Body of pancreas (tissue), 4 donors: Measurements from ENCODE around the gene ANKS1B. TPM values are rescaled to one million over a fixed set of nuclear protein-coding genes. Genes with fewer than 3 reads are reported as not detected.
"Not testable (repeated sequence)": the region's sequence is repeated elsewhere in the genome, so short reads cannot be mapped to it uniquely, and the experiment has no call there.

Experiments
- ATAC-seq: fragments of 150-250 bp; one replicate; pipeline ENCODE4 v1.9.1; 2016
- DNase-seq, 4 donors: peaks; one replicate each; pipeline ENCODE4 v3.0.0-alpha.2; 2019
- H3K27ac ChIP-seq, 4 donors: fragments of 200-600 bp; sonication (generic); 1 replicate in 3 of 4; 2 replicates in 1 of 4; pipeline versions ENCODE4 v1.5.1 to v1.6.1; 2016 to 2019; ENCODE audit warnings: mild to moderate bottlenecking in 1 of 4, mixed read lengths in 1 of 4, moderate library complexity in 1 of 4
- H3K27me3 ChIP-seq, 2 donors: fragments of 200-600 bp; sonication (generic); one replicate each; pipeline ENCODE4 v1.6.0; 2016; ENCODE audit warnings: mild to moderate bottlenecking in 1 of 2
- H3K36me3 ChIP-seq, 2 donors: fragments of 200-600 bp; sonication (generic); replicated peaks in 1 of 2; 2 replicates each; pipeline ENCODE4 v1.5.1; 2016; ENCODE audit warnings: low read depth in 2 of 2; ENCODE audit not compliant: insufficient read depth in 1 of 2
- H3K4me1 ChIP-seq: fragments of 200-600 bp; sonication (generic); one replicate; pipeline ENCODE4 v1.6.0; 2016
- H3K4me3 ChIP-seq, 2 donors: fragments of 200-600 bp; sonication (generic); 1 replicate in 1 of 2; 2 replicates in 1 of 2; pipeline ENCODE4 v1.5.1; 2016 to 2019
- H3K9me3 ChIP-seq, 3 donors: fragments of 200-600 bp; sonication (generic); 1 replicate in 2 of 3; 2 replicates in 1 of 3; pipeline ENCODE4 v1.5.1; 2016
- CTCF ChIP-seq, 7 experiments: fragments of 450-650 bp in 4 of 7; fragments of 200-600 bp in 3 of 7; sonication (generic) in 3 of 7; IDR thresholded peaks; one replicate each; pipeline ENCODE4 v1.5.1; 2016 to 2019; ENCODE audit warnings: antibody characterized with exemption in 7 of 7
- POLR2A ChIP-seq, 3 donors: fragments of 450-650 bp; IDR thresholded peaks; one replicate each; pipeline ENCODE4 v1.6.1; 2016; ENCODE audit warnings: antibody characterized with exemption in 3 of 3, mild to moderate bottlenecking in 2 of 3
- WGBS, 2 donors: methylation state at CpG; one replicate each; pipeline ENCODE4 v1.1.5; 2017; 5-methylcytosine and 5-hydroxymethylcytosine counted together
- intact Hi-C: fragments of 100-400 bp; cut with DNase I; formaldehyde crosslinking; loops from one replicate; pipeline ENCODE4 v1.15.1; 2023
- total RNA-seq, 2 donors: library from RNA; depleted of rRNA; stranded (reverse); fragments of >200 nt; gene quantifications; one replicate each; pipeline ENCODE4 v1.1.0, GENCODE V29; 2016

Gene ANKS1B
- total RNA-seq, 2 donors from 2014 or later, result 2.1 to 10.2 TPM

- no peaks in the 10 kb centered on the region for H3K9me3 ChIP-seq
- WGBS, 2 donors, result 78 to 91% methylated on average over 2 of the region's 2 CpGs
- ATAC-seq (no peak), DNase-seq (no peak)
- H3K36me3 ChIP-seq, result no peaks in the 10 kb centered on the region
- no peak for TF ChIP-seq POLR2A (IDR thresholded peaks at IDR 0.05)
- no peak for TF ChIP-seq CTCF (IDR thresholded peaks at IDR 0.05)
- H3K4me1 ChIP-seq, result peaks cover 24% of the 10 kb centered on the region
- no peaks in the 10 kb centered on the region for H3K27me3 ChIP-seq
- intact Hi-C loops, result no loop called here
- no peak overlapping the region for H3K27ac ChIP-seq
- H3K4me3 ChIP-seq, result no peak overlapping the region
Measured at GRCh38 chr12:98973395-98973794, 1011.3 kb downstream of the ANKS1B start.

GRCh38 chr12:98970950-98971349, 1013.8 kb downstream of the ANKS1B start:
- DNase-seq (no peak), ATAC-seq (peak; percentile 47)
- Histone ChIP-seq H3K27ac (peak overlapping the region in 3 of 4 donors; percentile 23 to 46 (median 41)), H3K36me3 (no peaks in the 10 kb centered on the region), H3K4me1 (peaks cover 24% of the 10 kb centered on the region), H3K4me3 (no peak overlapping the region), H3K27me3 (no peaks in the 10 kb centered on the region), H3K9me3 (no peaks in the 10 kb centered on the region)
- TF ChIP-seq CTCF (IDR thresholded peaks at IDR 0.05), result no peak
- intact Hi-C loops, result no loop called here

- Histone ChIP-seq H3K4me3 (no peak overlapping the region), H3K27me3 (no peaks in the 10 kb centered on the region), H3K27ac (peak overlapping the region; percentile 7 to 46 (median 32)), H3K36me3 (no peaks in the 10 kb centered on the region), H3K4me1 (peaks cover 24% of the 10 kb centered on the region), H3K9me3 (no peaks in the 10 kb centered on the region)
- intact Hi-C loops, result no loop called here
- ATAC-seq (peak; percentile 59), DNase-seq (no peak)
- TF ChIP-seq POLR2A (IDR thresholded peaks at IDR 0.05) (no peak), CTCF (IDR thresholded peaks at IDR 0.05) (no peak)
Measured at GRCh38 chr12:98970210-98970609, 1014.5 kb downstream of the ANKS1B start.

GRCh38 chr12:98968896-98969295, 1015.8 kb downstream of the ANKS1B start:
- Histone ChIP-seq H3K9me3 (no peaks in the 10 kb centered on the region), H3K4me1 (peaks cover 24% of the 10 kb centered on the region), H3K27me3 (no peaks in the 10 kb centered on the region), H3K27ac (no peak overlapping the region), H3K36me3 (no peaks in the 10 kb centered on the region), H3K4me3 (no peak overlapping the region)
- TF ChIP-seq CTCF (IDR thresholded peaks at IDR 0.05) (no peak), POLR2A (IDR thresholded peaks at IDR 0.05) (no peak)
- intact Hi-C loops, result no loop called here
- ATAC-seq (no peak), DNase-seq (no peak)
- 87 to 89% methylated on average over 2 of the region's 2 CpGs for WGBS, 2 donors

GRCh38 chr12:98957135-98957534, 1027.6 kb downstream of the ANKS1B start:
- H3K9me3 ChIP-seq, H3K27me3 ChIP-seq, intact Hi-C loops, ATAC-seq, H3K36me3 ChIP-seq, H3K4me3 ChIP-seq, H3K27ac ChIP-seq, H3K4me1 ChIP-seq, DNase-seq: not testable (repeated sequence)
- 86 to 94% methylated on average over 5 of the region's 5 CpGs for WGBS, 2 donors
